K562 (cell line): ENCODE data around the gene SPTBN2. TPM values are rescaled to one million over a fixed set of nuclear protein-coding genes. Genes with fewer than 3 reads are reported as not detected.
A peak's percentile ranks its signal among the peaks of the same experiment; 100 is the strongest.

Experiments used
- CAMTA2 ChIP-seq: fragments of 250-450 bp; sonication (Bioruptor Pico); conservative IDR thresholded peaks from 2 replicates; pipeline ENCODE4 v1.5.1; 2022
- CSDE1 ChIP-seq, 2 experiments: fragments of 450-650 bp; IDR thresholded peaks; 2 replicates each; pipeline ENCODE4 v1.6.1; 2016; ENCODE audit warnings: mild to moderate bottlenecking in 1 of 2
- ELK1 ChIP-seq: sonication (generic); formaldehyde crosslinking; IDR thresholded peaks from 2 replicates; pipeline ENCODE4 v1.8.1; 2022; ENCODE audit warnings: missing genetic modification reagents
- GABPB1 ChIP-seq: sonication (generic); formaldehyde crosslinking; IDR thresholded peaks from 2 replicates; pipeline ENCODE4 v1.8.0; 2022; ENCODE audit warnings: mild to moderate bottlenecking, missing genetic modification reagents
- GTF2F1 ChIP-seq: IDR thresholded peaks from 2 replicates; pipeline ENCODE4 v1.6.1; 2011; ENCODE audit warnings: low read depth, low read length, improper control_type of control experiment
- HCFC1 ChIP-seq: IDR thresholded peaks from 2 replicates; pipeline ENCODE4 v1.6.1; 2012; ENCODE audit warnings: low read depth, low read length, improper control_type of control experiment
- HES1 ChIP-seq: fragments of 450-650 bp; IDR thresholded peaks from 2 replicates; pipeline ENCODE4 v1.6.1; 2016; ENCODE audit warnings: low read depth, mild to moderate bottlenecking, moderate library complexity
- KLF13 ChIP-seq: fragments of 450-650 bp; IDR thresholded peaks from 2 replicates; pipeline ENCODE4 v1.6.1; 2016; ENCODE audit warnings: missing genetic modification characterization, low read depth, mild to moderate bottlenecking, missing compliant biosample characterization, moderate library complexity, borderline replicate concordance
- MCM2 ChIP-seq: fragments of 450-650 bp; IDR thresholded peaks from 2 replicates; pipeline ENCODE4 v1.6.1; 2017; ENCODE audit warnings: low read depth, mild to moderate bottlenecking
- MYBL2 ChIP-seq, 2 experiments: fragments of 450-650 bp in 1 of 2; sonication (generic) in 1 of 2; formaldehyde crosslinking in 1 of 2; IDR thresholded peaks; 2 replicates each; pipeline versions ENCODE4 v1.6.1 to v1.8.1; 2017 to 2022; ENCODE audit warnings: borderline replicate concordance in 1 of 2, inconsistent platforms in 1 of 2, low read depth in 1 of 2, mild to moderate bottlenecking in 1 of 2, missing genetic modification reagents in 1 of 2, moderate library complexity in 1 of 2
- NFXL1 ChIP-seq: fragments of 450-650 bp; formaldehyde crosslinking; IDR thresholded peaks from 2 replicates; pipeline ENCODE4 v1.4.0; 2021; ENCODE audit warnings: mild to moderate bottlenecking
- POLR2B ChIP-seq: fragments of 450-650 bp; IDR thresholded peaks from 2 replicates; pipeline ENCODE4 v1.6.1; 2018; ENCODE audit warnings: low read depth; ENCODE audit not compliant: partially characterized antibody
- RAD21 ChIP-seq, 2 experiments: fragments of 250-450 bp in 1 of 2; fragments of 450-650 bp in 1 of 2; sonication (Bioruptor Pico) in 1 of 2; formaldehyde crosslinking in 1 of 2; IDR thresholded peaks in 1 of 2; conservative IDR thresholded peaks in 1 of 2; 2 replicates each; pipeline versions ENCODE4 v1.4.0 to v1.8.0; 2020 to 2022; ENCODE audit warnings: mild to moderate bottlenecking in 2 of 2, moderate library complexity in 1 of 2
- SIN3A ChIP-seq, 2 experiments: fragments of 150-350 bp in 1 of 2; IDR thresholded peaks; 2 replicates each; pipeline ENCODE4 v1.6.1; 2011 to 2016; ENCODE audit warnings: borderline replicate concordance in 2 of 2, low read depth in 2 of 2, low read length in 2 of 2, mild to moderate bottlenecking in 2 of 2, moderate library complexity in 2 of 2; ENCODE audit not compliant: control insufficient read depth in 1 of 2
- TEAD4 ChIP-seq, 2 experiments: sonication (generic) in 1 of 2; formaldehyde crosslinking in 1 of 2; IDR thresholded peaks; 2 replicates each; pipeline versions ENCODE4 v1.6.1 to v1.8.0; 2012 to 2022; ENCODE audit warnings: borderline replicate concordance in 1 of 2, inconsistent platforms in 1 of 2, low read length in 1 of 2, mild to moderate bottlenecking in 1 of 2, missing genetic modification reagents in 1 of 2
- TRIM24 ChIP-seq, 2 experiments: fragments of 450-650 bp; IDR thresholded peaks; 2 replicates each; pipeline ENCODE4 v1.6.1; 2016
- YY1 ChIP-seq, 3 experiments: IDR thresholded peaks; 2 replicates each; pipeline ENCODE4 v1.6.1; 2011; ENCODE audit warnings: low read length in 2 of 3, mild to moderate bottlenecking in 2 of 3, moderate library complexity in 2 of 3, borderline replicate concordance in 1 of 3, control low read depth in 1 of 3, low read depth in 1 of 3; ENCODE audit not compliant: insufficient read depth in 3 of 3, insufficient replicate concordance in 2 of 3, control insufficient read depth in 1 of 3, insufficient read length in 1 of 3; ENCODE audit errors: extremely low read depth in 1 of 3
- ZNF436 ChIP-seq: fragments of 250-450, 450-650 bp; sonication (Bioruptor Pico); formaldehyde crosslinking; IDR thresholded peaks from 2 replicates; pipeline ENCODE4 v1.7.0; 2020; ENCODE audit warnings: mild to moderate bottlenecking
- ZNF707 ChIP-seq: fragments of 250-450 bp; sonication (Bioruptor Pico); conservative IDR thresholded peaks from 2 replicates; pipeline ENCODE4 v1.8.0; 2022; ENCODE audit warnings: inconsistent platforms, mild to moderate bottlenecking, moderate library complexity
- ZNF75A ChIP-seq: fragments of 450-650 bp; formaldehyde crosslinking; IDR thresholded peaks from 2 replicates; pipeline ENCODE4 v1.4.0; 2020; ENCODE audit warnings: mild to moderate bottlenecking
- polyA plus RNA-seq, 8 experiments: library from polyadenylated mRNA; depleted of rRNA in 4 of 8; stranded (reverse) in 5 of 8; unstranded in 3 of 8; fragments of >200 nt; fragmentation: Nextera tagmentation in 2 of 8; fragmentation: Illumina TruSeq in 1 of 8; extraction: Ambion mirVana in 2 of 8; extraction: Trizol in 1 of 8; gene quantifications; 2 replicates each; pipeline versions ENCODE4 v1.2.1 to v1.2.3, GENCODE V29; 2011 to 2014; ENCODE audit warnings: inconsistent platforms in 1 of 8, missing spikeins in 1 of 8
- total RNA-seq, 7 experiments: library from RNA; depleted of rRNA in 6 of 7; stranded (reverse); fragments of >200 nt in 6 of 7; fragmentation: Illumina TruSeq in 2 of 7; extraction: Trizol in 2 of 7; gene quantifications; 2 replicates each; pipeline versions ENCODE4 v1.2.1 to v1.2.3, GENCODE V29; 2011 to 2021; ENCODE audit warnings: low replicate concordance in 1 of 7
- TF ChIP-seq, protein P1 (sequence below): sonication (generic); formaldehyde crosslinking; IDR thresholded peaks from 2 replicates; pipeline ENCODE4 v1.8.0; 2022; ENCODE audit warnings: mild to moderate bottlenecking, missing genetic modification reagents

The SPTBN2 gene
- total and polyA plus RNA-seq, 9 of the 15 experiments (the other 6 are each of a cell fraction or from before 2014, with no cell fraction given) = 0.38 to 56.5 (median 19.7) TPM

DNA sequence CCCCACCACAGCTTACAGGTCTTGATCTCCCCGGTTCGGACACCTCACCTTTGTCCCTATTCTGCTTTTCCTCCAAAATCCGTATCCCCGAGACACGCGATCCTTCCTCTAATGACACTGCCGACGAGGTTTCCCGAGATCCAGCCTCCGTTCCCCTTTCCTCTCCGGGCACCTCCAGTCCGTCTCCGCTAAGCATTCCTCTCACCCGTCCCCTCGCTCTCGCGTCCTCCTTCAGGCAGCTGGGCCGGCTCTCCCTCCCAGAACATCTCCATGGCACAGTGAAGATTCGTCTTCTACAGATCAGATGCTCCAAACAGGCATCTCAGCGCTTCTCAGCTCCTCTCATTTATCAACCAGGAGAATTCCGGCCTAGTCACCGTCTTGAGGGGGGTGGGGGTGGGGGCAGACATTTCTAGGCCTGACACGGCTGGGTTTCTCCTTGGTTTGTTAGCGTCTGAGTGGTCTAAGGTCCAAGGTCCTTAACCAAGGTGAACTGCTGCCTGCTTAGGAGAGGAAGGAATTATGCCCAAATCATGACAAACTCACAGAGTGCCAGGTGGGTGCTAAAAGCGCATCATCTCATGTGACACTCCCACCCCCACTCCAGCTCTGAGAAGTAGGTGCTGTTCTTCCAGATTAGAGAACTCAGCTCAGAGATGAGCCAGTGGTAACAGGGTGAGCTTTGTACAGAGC is at the start of gene SPTBN2 (continued):
- TF ChIP-seq HCFC1 (no peak), POLR2B (no peak), RAD21 (CRISPR knock-in tag; conservative IDR thresholded peaks at IDR 0.05 in 1 of 2, IDR thresholded peaks at IDR 0.05 in 1 of 2) (no peak), MYBL2 (IDR thresholded peaks at IDR 0.05; ENCODE audit: low read depth) (no peak), MYBL2 (CRISPR knock-in tag; IDR thresholded peaks at IDR 0.05; ENCODE audit: borderline replicate concordance) (no peak), TEAD4 (IDR thresholded peaks at IDR 0.05; ENCODE audit: low read length) (peak; percentile 42; the same call in 1 of the 2 replicates), TEAD4 (CRISPR knock-in tag; IDR thresholded peaks at IDR 0.05; ENCODE audit: borderline replicate concordance) (no peak), ZNF436 (no peak), CSDE1 (IDR thresholded peaks at IDR 0.05) (no peak), ZNF707 (CRISPR knock-in tag) (no peak), ZNF75A (CRISPR knock-in tag) (no peak), YY1 (IDR thresholded peaks at IDR 0.05; ENCODE audit: borderline replicate concordance in 1 of 3, control insufficient read depth in 1 of 3, extremely low read depth in 1 of 3, insufficient read depth in 3 of 3, insufficient read length in 1 of 3, insufficient replicate concordance in 2 of 3, low read depth in 1 of 3, low read length in 2 of 3) (peak in 1 of 3 experiments; percentile 54), HES1 (no peak; the same call in 1 of the 2 replicates), NFXL1 (CRISPR knock-in tag) (no peak), TRIM24 (IDR thresholded peaks at IDR 0.05) (0 out of 4 replicates have a peak, but pooled peaks of 1 of the 2 experiments have one; percentile 26), SIN3A (IDR thresholded peaks at IDR 0.05; ENCODE audit: borderline replicate concordance in 2 of 2, control insufficient read depth in 1 of 2, low read depth in 2 of 2, low read length in 2 of 2) (no peak), GTF2F1 (no peak), GABPB1 (CRISPR knock-in tag) (no peak), KLF13 (no peak), CAMTA2 (CRISPR knock-in tag) (no peak), ELK1 (CRISPR knock-in tag) (no peak), MCM2 (no peak)
- TF ChIP-seq, protein P1, sequence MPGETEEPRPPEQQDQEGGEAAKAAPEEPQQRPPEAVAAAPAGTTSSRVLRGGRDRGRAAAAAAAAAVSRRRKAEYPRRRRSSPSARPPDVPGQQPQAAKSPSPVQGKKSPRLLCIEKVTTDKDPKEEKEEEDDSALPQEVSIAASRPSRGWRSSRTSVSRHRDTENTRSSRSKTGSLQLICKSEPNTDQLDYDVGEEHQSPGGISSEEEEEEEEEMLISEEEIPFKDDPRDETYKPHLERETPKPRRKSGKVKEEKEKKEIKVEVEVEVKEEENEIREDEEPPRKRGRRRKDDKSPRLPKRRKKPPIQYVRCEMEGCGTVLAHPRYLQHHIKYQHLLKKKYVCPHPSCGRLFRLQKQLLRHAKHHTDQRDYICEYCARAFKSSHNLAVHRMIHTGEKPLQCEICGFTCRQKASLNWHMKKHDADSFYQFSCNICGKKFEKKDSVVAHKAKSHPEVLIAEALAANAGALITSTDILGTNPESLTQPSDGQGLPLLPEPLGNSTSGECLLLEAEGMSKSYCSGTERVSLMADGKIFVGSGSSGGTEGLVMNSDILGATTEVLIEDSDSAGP (CRISPR knock-in tag) = no peak; the same call in 1 of the 2 replicates
